CD14-positive monocyte (primary cell): ENCODE data around the gene FAM13A. TPM values are rescaled to one million over a fixed set of nuclear protein-coding genes. Genes with fewer than 3 reads are reported as not detected.

ENCODE experiments used
- DNase-seq, 3 donors: peaks; one replicate each; pipeline ENCODE4 v3.0.0-alpha.2; 2011 to 2022
- H2AFZ ChIP-seq: 2 replicates; pipeline ENCODE4 v1.6.0; 2012; ENCODE audit warnings: mild to moderate bottlenecking, low read depth, low read length, inconsistent platforms; ENCODE audit not compliant: insufficient read depth, poor library complexity, severe bottlenecking
- H3K27ac ChIP-seq, 2 donors: 1 replicate in 1 of 2; 2 replicates in 1 of 2; pipeline ENCODE4 v1.5.1; 2012 to 2013; ENCODE audit warnings: low read length in 2 of 2, control low read depth in 1 of 2, inconsistent platforms in 1 of 2, low read depth in 1 of 2, mild to moderate bottlenecking in 1 of 2
- H3K27me3 ChIP-seq, 2 donors: one replicate each; pipeline versions ENCODE4 v1.6.0 to v1.6.1; 2011 to 2013; ENCODE audit warnings: low read length in 2 of 2; ENCODE audit not compliant: control insufficient read depth in 2 of 2, insufficient read depth in 2 of 2
- H3K36me3 ChIP-seq, 2 donors: replicated peaks in 1 of 2; 1 replicate in 1 of 2; 2 replicates in 1 of 2; pipeline versions ENCODE4 v1.5.1 to v1.6.1; 2012 to 2013; ENCODE audit warnings: low read length in 2 of 2, control low read depth in 1 of 2, inconsistent platforms in 1 of 2, mild to moderate bottlenecking in 1 of 2; ENCODE audit not compliant: insufficient read depth in 2 of 2, control insufficient read depth in 1 of 2
- H3K4me1 ChIP-seq, 2 donors: 1 replicate in 1 of 2; 2 replicates in 1 of 2; pipeline versions ENCODE4 v1.5.1 to v1.6.1; 2012 to 2013; ENCODE audit warnings: low read length in 2 of 2, control low read depth in 1 of 2, inconsistent platforms in 1 of 2, mild to moderate bottlenecking in 1 of 2, moderate library complexity in 1 of 2; ENCODE audit not compliant: insufficient read depth in 2 of 2, control insufficient read depth in 1 of 2
- H3K4me2 ChIP-seq: replicated peaks from 2 replicates; pipeline ENCODE3; 2012; ENCODE audit warnings: low read length, moderate library complexity, mild to moderate bottlenecking; ENCODE audit not compliant: poor library complexity, severe bottlenecking; ENCODE audit errors: extremely low read depth
- H3K4me3 ChIP-seq, 3 experiments: fragments of 200-600 bp in 1 of 3; sonication (generic) in 1 of 3; replicated peaks in 1 of 3; 1 replicate in 2 of 3; 2 replicates in 1 of 3; pipeline ENCODE4 v1.5.1; 2011 to 2013; ENCODE audit warnings: low read length in 3 of 3, mild to moderate bottlenecking in 3 of 3, control low read depth in 2 of 3, low read depth in 2 of 3, inconsistent platforms in 1 of 3, moderate library complexity in 1 of 3
- H3K79me2 ChIP-seq: 2 replicates; pipeline ENCODE4 v1.6.0; 2012; ENCODE audit warnings: mild to moderate bottlenecking, control low read depth, inconsistent platforms, low read length, moderate library complexity; ENCODE audit not compliant: insufficient read depth
- H3K9ac ChIP-seq: 2 replicates; pipeline ENCODE4 v1.6.0; 2017; ENCODE audit warnings: low read length, mild to moderate bottlenecking; ENCODE audit not compliant: insufficient read depth, poor library complexity, severe bottlenecking
- H3K9me3 ChIP-seq, 2 donors: replicated peaks in 1 of 2; 1 replicate in 1 of 2; 2 replicates in 1 of 2; pipeline versions ENCODE4 v1.5.1 to v1.6.1; 2012 to 2013; ENCODE audit warnings: low read length in 2 of 2, control low read depth in 1 of 2; ENCODE audit not compliant: control insufficient read depth in 1 of 2, insufficient read depth in 1 of 2
- H4K20me1 ChIP-seq: 2 replicates; pipeline ENCODE4 v1.6.0; 2012; ENCODE audit warnings: mild to moderate bottlenecking, low read length, control low read depth, moderate library complexity; ENCODE audit not compliant: insufficient read depth
- H3K27ac Mint-ChIP-seq, 7 donors: one replicate each; pipeline ENCODE4 v1.8.0; 2020; ENCODE audit warnings: mild to moderate bottlenecking in 7 of 7, mixed read lengths in 7 of 7, moderate library complexity in 6 of 7, inconsistent platforms in 2 of 7
- H3K27me3 Mint-ChIP-seq, 3 donors: one replicate each; pipeline ENCODE4 v1.8.0; 2021 to 2022; ENCODE audit warnings: low read depth in 3 of 3, mild to moderate bottlenecking in 3 of 3, mixed read lengths in 3 of 3, moderate library complexity in 3 of 3, inconsistent platforms in 1 of 3
- H3K36me3 Mint-ChIP-seq, 2 donors: one replicate each; pipeline ENCODE4 v1.8.0; 2020; ENCODE audit warnings: mixed read lengths in 2 of 2, inconsistent platforms in 1 of 2, mild to moderate bottlenecking in 1 of 2
- H3K4me1 Mint-ChIP-seq: one replicate; pipeline ENCODE4 v1.8.0; 2020; ENCODE audit warnings: mild to moderate bottlenecking, mixed read lengths
- H3K4me3 Mint-ChIP-seq, 2 donors: one replicate each; pipeline ENCODE4 v1.8.0; 2020; ENCODE audit warnings: mild to moderate bottlenecking in 2 of 2, mixed read lengths in 2 of 2, moderate library complexity in 1 of 2
- H3K9me3 Mint-ChIP-seq, 7 donors: one replicate each; pipeline ENCODE4 v1.8.0; 2020 to 2022; ENCODE audit warnings: mixed read lengths in 7 of 7, mild to moderate bottlenecking in 6 of 7, moderate library complexity in 6 of 7, inconsistent platforms in 2 of 7
- CTCF ChIP-seq: fragments of 200-600 bp; IDR thresholded peaks from one replicate; pipeline ENCODE4 v1.8.0; 2022; ENCODE audit warnings: antibody characterized with exemption, mild to moderate bottlenecking
- WGBS: methylation state at CpG from one replicate; pipeline ENCODE4 v1.1.5; 2013; ENCODE audit warnings: missing lambda C conversion rate; ENCODE audit not compliant: insufficient coverage; 5-methylcytosine and 5-hydroxymethylcytosine counted together
- intact Hi-C, 2 donors: fragments of 100-400 bp; cut with micrococcal nuclease; formaldehyde crosslinking; loops; one replicate each; pipeline versions ENCODE4 v1.15.0 to v1.15.1; 2023
- polyA plus RNA-seq, 3 donors: library from polyadenylated mRNA; depleted of rRNA in 1 of 3; unstranded in 2 of 3; stranded (reverse) in 1 of 3; fragments of 300-500 nt in 2 of 3; fragments of >200 nt in 1 of 3; fragmentation: Illumina TruSeq in 2 of 3; gene quantifications; 1 replicate in 2 of 3; 2 replicates in 1 of 3; pipeline ENCODE4 v1.2.3, GENCODE V29; 2012 to 2021

FAM13A gene
- polyA plus RNA-seq, 3 donors, result 5.3 to 20.0 (median 6.5) TPM

- Histone ChIP-seq H3K9ac (no peak overlapping the region), H3K36me3 (peaks cover 76 to 100% of the 10 kb centered on the region in 2 donors), H3K4me3 (no peak overlapping the region), H3K9me3 (no peaks in the 10 kb centered on the region), H4K20me1 (peaks cover 20% of the 10 kb centered on the region), H3K79me2 (no peaks in the 10 kb centered on the region), H3K4me2 (no peak overlapping the region), H3K4me1 (no peaks in the 10 kb centered on the region), H2AFZ (no peak overlapping the region), H3K27ac (no peak overlapping the region), H3K27me3 (no peaks in the 10 kb centered on the region)
- intact Hi-C loops, result no loop called here
- Mint-ChIP-seq H3K4me1 (no peaks in the 10 kb centered on the region), H3K27me3 (no peaks in the 10 kb centered on the region), H3K36me3 (peaks cover 83 to 84% of the 10 kb centered on the region in 2 donors), H3K4me3 (no peak overlapping the region), H3K27ac (no peak overlapping the region), H3K9me3 (peaks cover 0 to 2% (median 0%) of the 10 kb centered on the region in 7 donors)
- DNase-seq, result no peak
- WGBS, result 89% methylated on average over 1 of the region's 6 CpGs
- TF ChIP-seq CTCF, result no peak
Measured at GRCh38 chr4:88729146-88729760, 327.7 kb downstream of the FAM13A start.

GRCh38 chr4:88728146-88728545, 328.8 kb downstream of the FAM13A start:
- H3K27ac ChIP-seq, result no peak overlapping the region
- H3K9me3 ChIP-seq, result no peaks in the 10 kb centered on the region
- intact Hi-C loops, result no loop called here
- H3K79me2 ChIP-seq, result no peaks in the 10 kb centered on the region
- no peaks in the 10 kb centered on the region for H3K4me1 Mint-ChIP-seq
- H3K36me3 Mint-ChIP-seq, result peaks cover 84 to 90% of the 10 kb centered on the region in 2 donors
- H3K36me3 ChIP-seq, result peaks cover 78 to 100% of the 10 kb centered on the region in 2 donors
- H3K9ac ChIP-seq, result no peak overlapping the region
- peaks cover 17% of the 10 kb centered on the region for H4K20me1 ChIP-seq
- no peak overlapping the region for H3K4me2 ChIP-seq
- no peak overlapping the region for H2AFZ ChIP-seq
- 94% methylated on average over 3 of the region's 6 CpGs for WGBS
- H3K4me3 ChIP-seq, result no peak overlapping the region
- H3K27me3 ChIP-seq, result no peaks in the 10 kb centered on the region
- no peak overlapping the region for H3K4me3 Mint-ChIP-seq
- H3K9me3 Mint-ChIP-seq, result peaks cover 0 to 2% (median 0%) of the 10 kb centered on the region in 7 donors
- no peak overlapping the region for H3K27ac Mint-ChIP-seq
- TF ChIP-seq CTCF, result no peak
- DNase-seq, result no peak
- no peaks in the 10 kb centered on the region for H3K4me1 ChIP-seq
- H3K27me3 Mint-ChIP-seq, result no peaks in the 10 kb centered on the region
